Endothelial cell of umbilical vein (primary cell): Measurements from ENCODE around the gene SLC25A33.

Source experiments
- CTCF ChIP-seq, 2 donors: IDR thresholded peaks; 1 replicate in 1 of 2; 2 replicates in 1 of 2; pipeline ENCODE4 v1.5.1; 2011; ENCODE audit warnings: low read length in 2 of 2, mild to moderate bottlenecking in 2 of 2, moderate library complexity in 2 of 2, control low read depth in 1 of 2, inconsistent platforms in 1 of 2, low read depth in 1 of 2; ENCODE audit not compliant: insufficient read depth in 1 of 2; ENCODE audit errors: extremely low read depth in 1 of 2
- EZH2 ChIP-seq: IDR thresholded peaks from 2 replicates; pipeline ENCODE4 v1.6.1; 2012; ENCODE audit warnings: borderline replicate concordance, low read depth, mild to moderate bottlenecking, moderate library complexity, low read length, inconsistent platforms; ENCODE audit not compliant: severe bottlenecking
- GATA2 ChIP-seq: IDR thresholded peaks from 2 replicates; pipeline ENCODE4 v1.7.0; 2011; ENCODE audit warnings: low read depth, mild to moderate bottlenecking, moderate library complexity, mixed read lengths, low read length; ENCODE audit not compliant: insufficient read length, insufficient read depth
- JUN ChIP-seq: IDR thresholded peaks from 2 replicates; pipeline ENCODE4 v1.6.1; 2011; ENCODE audit warnings: borderline replicate concordance, low read depth; ENCODE audit not compliant: insufficient read length, insufficient read depth
- MAX ChIP-seq: IDR thresholded peaks from 2 replicates; pipeline ENCODE4 v1.6.1; 2011; ENCODE audit not compliant: insufficient read depth, insufficient read length
- POLR2A ChIP-seq: IDR thresholded peaks from 2 replicates; pipeline ENCODE4 v1.6.1; 2012; ENCODE audit warnings: low read depth, mild to moderate bottlenecking, control low read depth, low read length
- POLR2AphosphoS5 ChIP-seq: IDR thresholded peaks from 2 replicates; pipeline ENCODE4 v1.6.1; 2012; ENCODE audit warnings: low read depth, mild to moderate bottlenecking, control low read depth, low read length, moderate library complexity; ENCODE audit not compliant: insufficient read depth

GRCh38 chr1:9506901-9507300 lies 32.4 kb upstream of the SLC25A33 start:
- no peak for TF ChIP-seq POLR2AphosphoS5
- TF ChIP-seq CTCF (IDR thresholded peaks at IDR 0.05; ENCODE audit: extremely low read depth in 1 of 2, insufficient read depth in 1 of 2, low read depth in 1 of 2, low read length in 2 of 2) = no peak
- TF ChIP-seq POLR2A = no peak
- no peak for TF ChIP-seq JUN
- no peak for TF ChIP-seq GATA2
- TF ChIP-seq MAX = no peak
- no peak for TF ChIP-seq EZH2
